ENCODE data around the gene INO80.
"Not testable (repeated sequence)": the region's sequence is repeated elsewhere in the genome, so short reads cannot be mapped to it uniquely, and the experiment has no call there.

INO80 gene

DNA sequence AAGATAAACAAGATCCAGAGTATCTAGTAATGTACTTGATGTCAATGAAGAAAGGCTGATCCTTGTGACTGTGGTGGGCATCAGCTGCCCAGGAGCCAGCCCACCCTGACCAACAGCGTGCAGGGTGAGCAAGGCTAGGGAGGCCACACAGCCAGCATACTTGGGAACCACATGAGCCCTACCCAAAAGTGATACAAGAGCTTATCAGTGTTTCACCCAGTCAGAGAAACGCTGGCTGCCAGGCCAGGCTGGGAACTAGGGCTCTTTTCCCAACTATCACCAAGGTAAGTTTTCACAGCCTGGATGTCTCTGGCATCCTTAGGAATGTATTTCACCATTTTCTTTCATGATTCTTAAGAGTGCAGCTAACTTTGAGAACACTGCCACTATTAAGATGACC is 137.9 kb downstream of the INO80 start:
- no peak overlapping the region for H3K27ac ChIP-seq (ENCODE audit: insufficient read depth, low read depth, low read length, poor library complexity, severe bottlenecking)
- no peaks in the 10 kb centered on the region for H3K9me3 ChIP-seq (ENCODE audit: control insufficient read depth, low read length)
- no peaks in the 10 kb centered on the region for H3K4me1 ChIP-seq (ENCODE audit: control insufficient read depth, insufficient read depth, low read length)
- no peaks in the 10 kb centered on the region for H3K27me3 ChIP-seq (ENCODE audit: control insufficient read depth, insufficient read depth, low read length, poor library complexity, severe bottlenecking)
- peaks cover 27% of the 10 kb centered on the region for H3K36me3 ChIP-seq (ENCODE audit: control insufficient read depth, insufficient read depth, low read length)
- WGBS, 2 experiments: 94 to 97% methylated on average over 2 of the region's 2 CpGs
- no peak overlapping the region for H3K4me3 ChIP-seq (ENCODE audit: insufficient read depth, low read depth, low read length)

DNA sequence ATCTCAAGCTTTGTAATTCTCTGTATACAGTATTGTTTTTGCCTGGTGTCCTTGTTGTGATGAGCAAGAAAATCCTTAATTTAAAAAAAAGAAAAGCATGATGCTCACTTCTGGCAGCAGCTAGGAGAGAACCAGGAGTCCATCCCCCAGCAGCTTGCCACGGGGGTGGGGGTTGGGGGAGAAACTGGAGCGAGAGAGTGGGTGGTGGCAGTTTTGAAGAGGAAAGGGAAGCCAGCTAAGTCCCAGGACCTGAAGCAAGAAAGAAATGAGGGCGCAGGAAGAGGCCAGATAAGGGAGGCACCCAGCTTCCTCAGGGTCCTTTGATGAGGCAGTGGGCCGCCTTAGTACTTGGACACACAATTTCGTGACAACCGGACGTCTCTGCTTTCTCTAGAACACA is 139.3 kb downstream of the INO80 start:
- WGBS, 2 experiments: 90 to 94% methylated on average over 7 of the region's 7 CpGs

DNA sequence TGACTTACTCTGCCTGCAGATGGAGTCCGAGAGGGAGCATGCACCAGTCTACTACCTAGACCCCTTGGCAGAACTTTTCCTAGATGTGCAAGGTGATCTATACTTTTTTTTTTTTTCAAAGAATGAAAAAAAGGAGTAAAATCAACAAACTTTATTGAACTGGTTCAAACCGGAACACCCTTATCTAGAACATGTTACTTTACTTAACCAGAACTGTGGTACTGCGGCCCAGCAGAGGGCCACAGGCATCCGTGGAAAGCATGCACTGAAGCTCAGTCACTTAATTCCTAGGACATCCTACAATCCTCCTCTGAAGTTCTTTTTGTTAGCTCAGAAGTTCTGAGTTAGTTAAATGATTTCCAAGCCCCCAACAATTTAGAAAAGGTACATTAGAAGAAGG is 141.2 kb downstream of the INO80 start:
- Histone ChIP-seq H3K27me3 (ENCODE audit: control insufficient read depth, insufficient read depth, low read length, poor library complexity, severe bottlenecking) (no peaks in the 10 kb centered on the region), H3K27ac (ENCODE audit: insufficient read depth, low read depth, low read length, poor library complexity, severe bottlenecking) (no peak overlapping the region), H3K36me3 (ENCODE audit: control insufficient read depth, insufficient read depth, low read length) (peaks cover 10% of the 10 kb centered on the region), H3K4me3 (ENCODE audit: insufficient read depth, low read depth, low read length) (no peak overlapping the region), H3K4me1 (ENCODE audit: control insufficient read depth, insufficient read depth, low read length) (peaks cover 6% of the 10 kb centered on the region), H3K9me3 (ENCODE audit: control insufficient read depth, low read length) (no peaks in the 10 kb centered on the region)
- 96% methylated on average over 4 of the region's 4 CpGs for whole genome bisulfite sequencing, 2 experiments

More for the DNA sequence above, 139.3 kb downstream of the INO80 start:
- Histone ChIP-seq H3K27ac (ENCODE audit: insufficient read depth, low read depth, low read length, poor library complexity, severe bottlenecking) (no peak overlapping the region), H3K36me3 (ENCODE audit: control insufficient read depth, insufficient read depth, low read length) (peaks cover 16% of the 10 kb centered on the region), H3K4me3 (ENCODE audit: insufficient read depth, low read depth, low read length) (no peak overlapping the region), H3K27me3 (ENCODE audit: control insufficient read depth, insufficient read depth, low read length, poor library complexity, severe bottlenecking) (no peaks in the 10 kb centered on the region), H3K4me1 (ENCODE audit: control insufficient read depth, insufficient read depth, low read length) (peaks cover 6% of the 10 kb centered on the region), H3K9me3 (ENCODE audit: control insufficient read depth, low read length) (no peaks in the 10 kb centered on the region)

DNA sequence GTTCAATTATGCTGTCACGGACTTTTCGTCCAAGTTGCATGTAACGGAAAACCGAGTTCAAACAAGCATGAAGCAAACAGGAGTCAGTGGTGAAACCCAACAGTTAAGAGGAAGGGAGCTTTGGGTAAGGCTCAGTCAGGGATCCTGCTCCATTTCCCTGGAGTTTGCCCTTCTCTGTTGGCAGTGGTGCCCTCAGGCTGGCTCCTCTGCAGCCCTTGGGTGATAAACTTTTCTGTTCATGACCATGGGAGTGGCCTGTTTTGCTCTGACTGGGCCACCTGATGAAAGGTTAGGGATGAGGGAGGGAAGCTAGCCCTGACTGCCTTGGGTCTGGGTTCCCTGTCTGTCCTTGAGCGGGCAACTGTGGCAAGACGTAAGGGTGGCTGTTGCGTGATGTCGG is 146.7 kb downstream of the INO80 start:
- WGBS, 2 experiments: 93 to 97% methylated on average over 8 of the region's 8 CpGs
- H3K4me1 ChIP-seq (ENCODE audit: control insufficient read depth, insufficient read depth, low read length): peaks cover 14% of the 10 kb centered on the region
- H3K4me3 ChIP-seq (ENCODE audit: insufficient read depth, low read depth, low read length): no peak overlapping the region
- H3K27ac ChIP-seq (ENCODE audit: insufficient read depth, low read depth, low read length, poor library complexity, severe bottlenecking): no peak overlapping the region
- H3K9me3 ChIP-seq (ENCODE audit: control insufficient read depth, low read length): no peaks in the 10 kb centered on the region
- no peaks in the 10 kb centered on the region for H3K36me3 ChIP-seq (ENCODE audit: control insufficient read depth, insufficient read depth, low read length)
- H3K27me3 ChIP-seq (ENCODE audit: control insufficient read depth, insufficient read depth, low read length, poor library complexity, severe bottlenecking): no peaks in the 10 kb centered on the region

DNA sequence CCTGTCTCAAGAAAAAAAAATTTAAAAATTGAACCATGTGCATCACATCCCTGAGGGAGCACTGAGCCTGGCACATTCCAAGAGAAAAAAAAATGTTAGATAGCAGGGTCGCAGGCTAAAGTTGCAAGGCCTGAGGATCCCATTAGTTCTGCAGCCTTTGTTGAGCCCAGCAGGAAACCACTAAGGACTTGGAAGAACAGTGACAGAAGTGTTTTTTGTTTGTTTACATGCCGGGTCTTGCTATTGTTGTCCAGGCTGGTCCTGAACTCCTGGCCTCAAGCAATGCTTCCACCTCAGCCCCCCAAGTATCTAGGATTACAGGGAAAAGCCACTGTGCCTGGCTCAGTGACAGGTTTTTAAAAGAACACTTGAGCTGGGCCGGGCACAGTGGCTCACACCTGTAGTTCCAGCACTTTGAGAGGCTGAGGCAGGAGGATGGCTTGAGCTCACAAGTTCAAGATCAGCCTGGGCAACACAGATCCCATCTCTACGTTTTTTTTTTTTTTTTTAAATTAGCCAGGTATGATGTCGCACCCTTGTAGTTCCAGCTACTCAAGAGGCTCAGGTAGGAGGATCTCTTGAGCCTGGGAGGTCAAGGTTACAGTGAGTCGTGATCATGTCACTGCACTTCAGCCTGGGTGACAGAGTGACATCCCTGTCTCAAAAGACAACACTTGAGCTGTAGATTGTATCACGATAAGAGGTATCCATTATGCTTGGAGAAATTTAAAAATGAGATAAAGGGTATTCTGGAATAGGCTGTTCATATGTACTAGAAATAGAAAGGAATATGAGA is 147.6 kb downstream of the INO80 start:
- 44 to 48% methylated on average over 7 of the region's 7 CpGs for WGBS, 2 experiments
- H3K27me3 ChIP-seq (ENCODE audit: control insufficient read depth, insufficient read depth, low read length, poor library complexity, severe bottlenecking): no peaks in the 10 kb centered on the region

DNA sequence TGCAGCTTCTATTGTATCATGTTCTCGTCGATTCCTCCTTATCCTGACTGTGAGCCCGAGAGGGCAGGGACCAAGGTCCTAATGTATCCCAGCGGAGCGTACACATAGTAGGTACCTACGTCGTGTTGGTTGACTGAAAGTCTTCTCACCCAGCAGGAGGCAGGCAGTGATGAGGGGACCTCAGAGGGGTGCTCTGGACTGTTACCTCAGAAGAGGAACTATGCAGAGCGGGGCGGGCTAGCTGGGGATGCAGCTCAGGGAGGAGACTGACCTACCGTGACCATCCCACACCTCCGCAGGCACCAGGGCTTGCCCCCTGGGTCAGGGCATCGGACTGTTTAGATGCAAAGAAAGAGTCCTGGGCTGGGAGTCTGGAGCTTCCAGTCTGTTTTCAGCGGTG is 151.4 kb downstream of the INO80 start:
- H3K36me3 ChIP-seq (ENCODE audit: control insufficient read depth, insufficient read depth, low read length): no peaks in the 10 kb centered on the region
- WGBS, 2 experiments: 85% methylated on average over 13 of the region's 13 CpGs
- H3K9me3 ChIP-seq (ENCODE audit: control insufficient read depth, low read length): no peaks in the 10 kb centered on the region
- H3K4me3 ChIP-seq (ENCODE audit: insufficient read depth, low read depth, low read length): no peak overlapping the region
- no peaks in the 10 kb centered on the region for H3K27me3 ChIP-seq (ENCODE audit: control insufficient read depth, insufficient read depth, low read length, poor library complexity, severe bottlenecking)
- peaks cover 15% of the 10 kb centered on the region for H3K4me1 ChIP-seq (ENCODE audit: control insufficient read depth, insufficient read depth, low read length)
- H3K27ac ChIP-seq (ENCODE audit: insufficient read depth, low read depth, low read length, poor library complexity, severe bottlenecking): no peak overlapping the region

More for the DNA sequence above, 147.6 kb downstream of the INO80 start:
- Histone ChIP-seq H3K27ac (ENCODE audit: insufficient read depth, low read depth, low read length, poor library complexity, severe bottlenecking) (no peak overlapping the region), H3K36me3 (ENCODE audit: control insufficient read depth, insufficient read depth, low read length) (no peaks in the 10 kb centered on the region), H3K4me1 (ENCODE audit: control insufficient read depth, insufficient read depth, low read length) (peaks cover 14% of the 10 kb centered on the region), H3K4me3 (ENCODE audit: insufficient read depth, low read depth, low read length) (no peak overlapping the region), H3K9me3 (ENCODE audit: control insufficient read depth, low read length) (no peaks in the 10 kb centered on the region)

DNA sequence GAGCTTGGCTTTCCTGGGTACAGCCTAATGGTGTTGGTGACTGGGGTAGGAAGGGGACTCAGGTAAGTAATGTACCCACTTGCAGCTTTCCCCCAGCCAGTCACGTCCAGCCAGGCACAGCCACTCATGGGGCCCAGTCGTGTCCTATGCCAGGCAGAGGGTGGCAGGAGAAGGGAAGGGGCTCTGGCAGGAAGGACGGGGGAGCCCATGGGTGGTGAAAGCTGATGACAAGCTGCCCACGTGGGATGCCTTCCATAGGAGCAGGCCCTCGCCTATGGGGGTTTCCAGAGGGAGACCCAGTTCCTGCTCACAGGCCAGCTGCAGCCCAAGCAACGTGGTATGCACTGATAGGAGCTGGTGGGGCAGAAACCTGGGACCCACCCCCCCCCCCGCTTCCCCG is 152.1 kb downstream of the INO80 start:
- H3K27me3 ChIP-seq (ENCODE audit: control insufficient read depth, insufficient read depth, low read length, poor library complexity, severe bottlenecking): no peaks in the 10 kb centered on the region
- no peak overlapping the region for H3K4me3 ChIP-seq (ENCODE audit: insufficient read depth, low read depth, low read length)
- no peaks in the 10 kb centered on the region for H3K9me3 ChIP-seq (ENCODE audit: control insufficient read depth, low read length)
- 87 to 90% methylated on average over 7 of the region's 8 CpGs for WGBS, 2 experiments
- peaks cover 15% of the 10 kb centered on the region for H3K4me1 ChIP-seq (ENCODE audit: control insufficient read depth, insufficient read depth, low read length)
- no peak overlapping the region for H3K27ac ChIP-seq (ENCODE audit: insufficient read depth, low read depth, low read length, poor library complexity, severe bottlenecking)
- H3K36me3 ChIP-seq (ENCODE audit: control insufficient read depth, insufficient read depth, low read length): no peaks in the 10 kb centered on the region

DNA sequence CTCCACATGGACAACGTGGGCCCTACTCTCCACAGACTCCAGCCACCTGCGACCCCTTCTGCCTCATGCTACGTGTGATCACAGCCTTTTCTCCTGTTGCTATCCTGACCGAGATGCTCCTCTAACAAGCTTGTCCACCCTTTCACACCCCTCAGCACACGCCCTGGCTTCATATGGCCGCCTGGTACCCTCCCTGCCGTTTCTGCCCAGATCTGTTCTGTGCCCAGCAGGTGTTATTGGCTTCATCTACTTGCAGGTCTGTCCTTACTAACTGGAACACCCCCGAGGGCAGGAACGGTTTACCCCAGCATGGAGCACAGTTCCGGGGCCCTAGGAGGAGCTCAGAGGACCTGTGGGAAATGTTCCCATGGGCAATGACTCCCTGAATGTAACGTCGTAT is 152.9 kb downstream of the INO80 start:
- H3K27me3 ChIP-seq (ENCODE audit: control insufficient read depth, insufficient read depth, low read length, poor library complexity, severe bottlenecking): no peaks in the 10 kb centered on the region
- no peaks in the 10 kb centered on the region for H3K36me3 ChIP-seq (ENCODE audit: control insufficient read depth, insufficient read depth, low read length)
- H3K4me3 ChIP-seq (ENCODE audit: insufficient read depth, low read depth, low read length): no peak overlapping the region
- H3K9me3 ChIP-seq (ENCODE audit: control insufficient read depth, low read length): no peaks in the 10 kb centered on the region
- H3K27ac ChIP-seq (ENCODE audit: insufficient read depth, low read depth, low read length, poor library complexity, severe bottlenecking): no peak overlapping the region
- WGBS, 2 experiments: 93 to 95% methylated on average over 12 of the region's 12 CpGs
- peaks cover 15% of the 10 kb centered on the region for H3K4me1 ChIP-seq (ENCODE audit: control insufficient read depth, insufficient read depth, low read length)

DNA sequence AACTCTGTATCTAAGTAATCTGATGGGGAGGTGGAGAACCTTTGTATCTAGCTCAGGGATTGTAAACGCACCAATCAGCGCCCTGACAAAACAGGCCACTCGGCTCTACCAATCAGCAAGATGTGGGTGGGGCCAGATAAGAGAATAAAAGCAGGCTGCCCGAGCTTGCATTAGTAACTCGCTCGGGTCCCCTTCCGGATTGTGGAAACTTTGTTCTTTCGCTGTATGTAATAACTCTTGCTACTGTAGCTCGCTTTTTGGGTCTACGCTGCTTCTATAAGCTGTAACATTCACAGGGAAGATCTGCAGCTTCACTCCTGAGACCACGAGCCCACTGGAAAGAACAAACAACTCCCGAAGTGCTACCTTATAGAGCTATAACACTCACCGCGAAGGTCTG is 153.8 kb downstream of the INO80 start:
- not testable (repeated sequence) for H3K4me3 ChIP-seq (ENCODE audit: insufficient read depth, low read depth, low read length); H3K27ac ChIP-seq (ENCODE audit: insufficient read depth, low read depth, low read length, poor library complexity, severe bottlenecking); H3K9me3 ChIP-seq (ENCODE audit: control insufficient read depth, low read length); H3K27me3 ChIP-seq (ENCODE audit: control insufficient read depth, insufficient read depth, low read length, poor library complexity, severe bottlenecking); H3K36me3 ChIP-seq (ENCODE audit: control insufficient read depth, insufficient read depth, low read length)
- 94% methylated on average over 14 of the region's 14 CpGs for WGBS, 2 experiments
- H3K4me1 ChIP-seq (ENCODE audit: control insufficient read depth, insufficient read depth, low read length): peaks cover 15% of the 10 kb centered on the region

DNA sequence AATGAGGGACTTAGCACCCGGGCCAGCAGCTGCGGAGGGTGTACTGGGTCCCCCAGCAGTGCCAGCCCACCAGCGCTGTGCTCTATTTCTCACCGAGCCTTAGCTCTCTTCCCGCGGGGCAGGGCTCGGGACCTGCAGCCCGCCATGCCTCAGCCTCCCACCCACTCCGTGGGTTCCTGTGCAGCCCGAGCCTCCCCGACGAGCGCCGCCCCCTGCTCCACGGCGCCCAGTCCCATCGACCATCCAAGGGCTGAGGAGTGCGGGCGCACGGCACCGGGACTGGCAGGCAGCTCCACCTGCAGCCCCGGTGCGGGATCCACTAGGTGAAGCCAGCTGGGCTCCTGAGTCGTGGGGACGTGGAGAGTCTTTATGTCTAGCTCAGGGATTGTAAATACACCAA is 154.3 kb downstream of the INO80 start:
- H3K4me1 ChIP-seq (ENCODE audit: control insufficient read depth, insufficient read depth, low read length): peaks cover 15% of the 10 kb centered on the region
- not testable (repeated sequence) for H3K9me3 ChIP-seq (ENCODE audit: control insufficient read depth, low read length); H3K27ac ChIP-seq (ENCODE audit: insufficient read depth, low read depth, low read length, poor library complexity, severe bottlenecking); H3K27me3 ChIP-seq (ENCODE audit: control insufficient read depth, insufficient read depth, low read length, poor library complexity, severe bottlenecking); H3K36me3 ChIP-seq (ENCODE audit: control insufficient read depth, insufficient read depth, low read length); H3K4me3 ChIP-seq (ENCODE audit: insufficient read depth, low read depth, low read length)
- 95% methylated on average over 25 of the region's 25 CpGs for WGBS, 2 experiments
